ENCODE measurements around the gene TENT4A.

GRCh38 chr5:6673031-6673430 lies 40.2 kb upstream of the TENT4A start:
- TF ChIP-seq CTCF (IDR thresholded peaks at IDR 0.05; ENCODE audit: low read depth, low read length) (no peak), MAX (IDR thresholded peaks at IDR 0.05; ENCODE audit: low read depth, low read length) (no peak), POLR2A (IDR thresholded peaks at IDR 0.05; ENCODE audit: extremely low read depth, insufficient read length) (no peak)

Measured in NB4 (cell line).